ENCODE results near the gene FAM114A1.

DNA sequence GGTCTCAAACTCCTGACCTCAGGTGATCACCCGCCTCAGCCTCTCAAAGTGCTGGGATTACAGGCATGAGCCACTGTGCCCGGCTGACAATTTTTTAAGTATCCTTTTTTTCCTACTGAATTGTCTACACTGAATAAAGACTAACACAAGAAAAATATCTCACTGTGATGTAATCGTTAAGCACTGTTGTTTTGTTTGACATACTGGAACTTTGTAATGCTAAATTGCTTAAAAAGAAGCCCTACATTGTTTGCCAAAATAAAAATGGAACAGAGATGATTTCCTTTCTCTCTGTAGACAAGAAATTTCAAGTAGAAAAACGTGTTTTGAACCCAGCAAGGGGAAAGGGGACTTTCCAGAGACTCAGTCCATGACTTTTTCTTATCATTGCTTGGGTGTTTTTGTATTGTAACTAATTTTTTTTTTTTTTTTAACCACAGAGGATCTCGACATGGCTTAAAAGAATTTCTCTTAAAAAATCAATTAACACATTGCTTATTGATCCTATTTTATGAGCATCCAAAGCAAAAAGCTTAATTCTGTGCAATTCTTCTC lies 89.7 kb downstream of the FAM114A1 start:
- TF ChIP-seq TCF7L2 (IDR thresholded peaks at IDR 0.05; ENCODE audit: low read depth, low read length) (no peak), CTCF (IDR thresholded peaks at IDR 0.05) (no peak), SIN3A (IDR thresholded peaks at IDR 0.05; ENCODE audit: borderline replicate concordance, insufficient read depth, low read depth, low read length) (no peak), POLR2AphosphoS5 (IDR thresholded peaks at IDR 0.05; ENCODE audit: low read depth, low read length) (no peak), REST (IDR thresholded peaks at IDR 0.05; ENCODE audit: insufficient read depth in 1 of 2, low read depth in 2 of 2, low read length in 1 of 2) (no peak)
